LNCaP clone FGC (cell line): ENCODE results near the gene LARP1.
A peak's percentile ranks its signal among the peaks of the same experiment; 100 is the strongest.

Source experiments
- DNase-seq: peaks from one replicate; pipeline ENCODE4 v3.0.0-alpha.2; 2011; ENCODE audit warnings: low read depth
- H3K4me3 ChIP-seq: 2 replicates; pipeline ENCODE4 v1.5.1; 2011; ENCODE audit warnings: mild to moderate bottlenecking, low read depth, low read length, control low read depth
- CTCF ChIP-seq: IDR thresholded peaks from 2 replicates; pipeline ENCODE4 v1.5.1; 2012; ENCODE audit warnings: mild to moderate bottlenecking; ENCODE audit not compliant: control insufficient read depth, insufficient read depth; ENCODE audit errors: extremely low read depth

The LARP1 gene

GRCh38 chr5:154751854-154752253 lies 3.3 kb upstream of the LARP1 start:
- no peak for DNase-seq
- no peak overlapping the region for H3K4me3 ChIP-seq
- no peak for TF ChIP-seq CTCF

GRCh38 chr5:154753792-154754191 lies 1.4 kb upstream of the LARP1 start:
- DNase-seq = peak; percentile 59
- TF ChIP-seq CTCF = no peak
- peak overlapping the region; percentile 53 for H3K4me3 ChIP-seq

- DNase-seq = peak; percentile 97
- peak overlapping the region; percentile 95 for H3K4me3 ChIP-seq
- peak; percentile 74 for TF ChIP-seq CTCF
These were observed 467 bp upstream of the LARP1 start for GRCh38 chr5:154754460-154755360.

GRCh38 chr5:154756009-154756867 lies 1.1 kb downstream of the LARP1 start:
- no peak for TF ChIP-seq CTCF
- DNase-seq = no peak
- H3K4me3 ChIP-seq = peak overlapping the region; percentile 95

GRCh38 chr5:154756868-154757813 lies 2.0 kb downstream of the LARP1 start:
- DNase-seq = no peak
- no peak for TF ChIP-seq CTCF
- peak overlapping the region; percentile 95 for H3K4me3 ChIP-seq

GRCh38 chr5:154757814-154758406 lies 2.7 kb downstream of the LARP1 start:
- no peak for DNase-seq

More at GRCh38 chr5:154757814-154758406, 2.7 kb downstream of the LARP1 start:
- peak overlapping the region; percentile 95 for H3K4me3 ChIP-seq
- TF ChIP-seq CTCF = no peak
